NCI-H1694 (cell line): ENCODE measurements around the gene SPO11.

Experiments
- DNase-seq: peaks from one replicate; lab custom pipeline; 2025; lab: John Stamatoyannopoulos, UW

Gene SPO11, protein sequence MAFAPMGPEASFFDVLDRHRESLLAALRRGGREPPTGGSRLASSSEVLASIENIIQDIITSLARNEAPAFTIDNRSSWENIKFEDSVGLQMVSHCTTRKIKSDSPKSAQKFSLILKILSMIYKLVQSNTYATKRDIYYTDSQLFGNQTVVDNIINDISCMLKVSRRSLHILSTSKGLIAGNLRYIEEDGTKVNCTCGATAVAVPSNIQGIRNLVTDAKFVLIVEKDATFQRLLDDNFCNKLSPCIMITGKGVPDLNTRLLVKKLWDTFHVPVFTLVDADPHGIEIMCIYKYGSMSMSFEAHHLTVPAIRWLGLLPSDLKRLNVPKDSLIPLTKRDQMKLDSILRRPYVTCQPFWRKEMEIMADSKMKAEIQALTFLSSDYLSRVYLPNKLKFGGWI

DNA sequence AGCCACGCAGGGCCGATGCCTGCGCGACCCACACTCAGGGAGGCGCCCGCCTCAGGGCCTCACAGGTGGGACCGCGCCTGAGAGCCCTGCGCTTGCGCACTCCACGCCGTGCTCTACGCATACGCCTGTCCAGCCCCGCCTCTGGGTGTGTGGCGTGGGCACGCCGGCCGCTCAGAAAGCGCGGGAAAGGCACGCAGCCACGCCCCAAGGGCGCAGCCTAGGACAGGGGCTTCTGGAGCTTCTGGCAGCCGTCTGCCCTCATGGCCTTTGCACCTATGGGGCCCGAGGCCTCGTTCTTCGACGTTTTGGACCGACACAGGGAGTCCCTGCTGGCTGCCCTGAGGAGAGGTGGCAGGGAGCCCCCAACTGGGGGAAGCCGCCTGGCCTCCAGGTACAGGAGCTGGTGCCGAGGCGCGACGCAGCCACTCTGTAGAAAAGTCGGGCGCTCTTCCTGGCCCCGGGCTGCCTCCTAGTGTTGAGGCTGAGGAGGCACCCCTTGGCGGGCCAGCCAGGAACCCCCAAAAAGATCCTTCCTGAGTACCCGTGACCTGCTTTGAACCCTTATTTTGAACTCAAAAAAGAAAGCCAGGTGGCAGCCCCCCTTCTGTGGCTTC, at the start of gene SPO11:
SPO11 (plus strand) TSS at position 196 of the 614 bp plus-strand sequence; CDS start at position 261, 65 bp downstream.
- no peak for DNase-seq

DNA sequence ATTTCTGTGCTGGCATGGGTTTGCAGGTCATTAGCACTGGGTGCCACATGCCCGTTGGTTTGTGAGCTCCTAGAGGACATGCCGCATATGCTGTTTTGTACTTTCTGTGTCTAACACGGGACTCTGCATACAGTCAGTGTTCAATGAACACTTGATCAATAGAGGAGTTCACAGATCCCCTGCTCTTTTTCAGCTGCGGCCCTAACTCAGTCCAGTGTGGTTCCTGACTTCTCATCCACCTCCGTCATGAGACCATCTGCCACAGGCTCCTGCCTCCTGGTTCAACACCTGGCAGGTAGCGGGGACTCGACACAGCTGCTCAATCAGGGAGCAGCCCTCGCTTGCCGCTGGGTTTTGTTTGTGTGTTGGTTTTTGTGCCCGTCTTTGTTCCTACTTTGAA, 49.4 kb upstream of the SPO11 start:
- DNase-seq, result no peak

DNA sequence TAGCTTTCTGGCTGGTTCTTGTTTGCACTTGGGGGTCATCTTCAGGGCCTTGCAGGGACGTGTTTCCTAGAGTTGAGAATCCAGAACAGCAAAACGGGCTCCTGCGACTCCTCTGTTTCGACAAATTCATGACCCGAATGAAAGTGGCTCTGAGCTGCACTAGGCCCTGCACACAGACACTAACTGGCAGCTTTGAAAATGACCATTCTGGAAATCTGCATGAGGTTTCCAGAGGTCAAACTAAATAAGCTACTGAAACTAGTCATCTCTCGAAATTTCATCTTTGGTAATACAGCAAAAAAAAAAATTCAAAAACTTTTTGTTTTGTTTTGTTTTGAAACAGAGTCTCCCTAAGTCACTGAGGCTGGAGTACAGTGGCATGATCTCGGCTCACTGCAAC, 47.7 kb upstream of the SPO11 start:
- no peak for DNase-seq

DNA sequence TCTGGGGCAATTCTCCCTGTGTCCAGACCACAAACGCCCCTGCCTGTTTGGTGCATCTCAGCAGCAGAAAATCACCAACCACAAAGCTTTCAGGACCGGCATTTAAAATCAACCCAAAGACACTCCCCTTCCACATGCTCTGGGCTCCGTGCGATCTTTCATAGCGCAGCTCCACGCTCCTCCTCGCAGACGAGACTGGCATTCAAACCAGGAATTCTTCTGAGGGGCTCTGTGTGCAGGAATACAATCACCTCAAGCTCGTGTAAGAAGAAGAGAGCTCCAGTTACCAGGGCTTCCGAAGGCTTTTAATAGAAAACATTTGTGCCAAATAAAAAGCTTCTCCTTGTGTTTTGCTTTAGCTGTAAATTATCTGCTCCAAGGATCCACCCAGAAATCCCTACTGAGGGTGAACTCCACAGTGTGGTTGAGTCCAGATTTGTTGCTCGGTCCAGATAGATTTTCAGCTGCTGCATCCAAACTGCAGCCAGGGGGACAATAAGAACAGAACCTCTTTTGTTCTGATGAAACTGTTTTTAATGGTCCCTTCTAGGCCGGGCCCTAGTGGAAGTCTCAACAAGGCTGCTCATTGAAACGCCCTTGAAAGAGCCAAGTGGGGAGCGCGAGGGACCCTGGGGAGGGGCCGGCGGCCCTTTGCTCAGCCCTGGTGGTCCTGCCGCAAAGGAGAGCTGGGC, 46.8 kb upstream of the SPO11 start:
- no peak for DNase-seq

DNA sequence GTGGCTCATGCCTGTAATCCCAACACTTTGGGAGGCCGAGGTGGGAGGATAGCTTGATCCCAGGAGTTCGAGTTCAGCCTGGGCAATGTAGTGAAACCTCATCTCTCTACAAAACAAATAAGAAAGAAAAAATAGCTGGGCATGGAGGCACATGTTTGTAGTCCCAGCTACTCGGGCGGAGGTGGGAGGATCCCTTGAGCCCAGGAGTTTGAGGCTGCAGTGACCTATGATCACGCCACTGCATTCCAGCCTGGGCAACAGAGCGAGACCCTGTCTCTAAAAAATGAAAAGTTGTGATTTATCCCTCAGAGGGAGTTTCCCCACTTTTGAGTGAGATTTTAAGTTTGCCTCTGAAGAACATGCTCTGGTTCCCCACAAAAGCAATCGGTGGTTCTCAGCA, 45.7 kb upstream of the SPO11 start:
- DNase-seq, result no peak

DNA sequence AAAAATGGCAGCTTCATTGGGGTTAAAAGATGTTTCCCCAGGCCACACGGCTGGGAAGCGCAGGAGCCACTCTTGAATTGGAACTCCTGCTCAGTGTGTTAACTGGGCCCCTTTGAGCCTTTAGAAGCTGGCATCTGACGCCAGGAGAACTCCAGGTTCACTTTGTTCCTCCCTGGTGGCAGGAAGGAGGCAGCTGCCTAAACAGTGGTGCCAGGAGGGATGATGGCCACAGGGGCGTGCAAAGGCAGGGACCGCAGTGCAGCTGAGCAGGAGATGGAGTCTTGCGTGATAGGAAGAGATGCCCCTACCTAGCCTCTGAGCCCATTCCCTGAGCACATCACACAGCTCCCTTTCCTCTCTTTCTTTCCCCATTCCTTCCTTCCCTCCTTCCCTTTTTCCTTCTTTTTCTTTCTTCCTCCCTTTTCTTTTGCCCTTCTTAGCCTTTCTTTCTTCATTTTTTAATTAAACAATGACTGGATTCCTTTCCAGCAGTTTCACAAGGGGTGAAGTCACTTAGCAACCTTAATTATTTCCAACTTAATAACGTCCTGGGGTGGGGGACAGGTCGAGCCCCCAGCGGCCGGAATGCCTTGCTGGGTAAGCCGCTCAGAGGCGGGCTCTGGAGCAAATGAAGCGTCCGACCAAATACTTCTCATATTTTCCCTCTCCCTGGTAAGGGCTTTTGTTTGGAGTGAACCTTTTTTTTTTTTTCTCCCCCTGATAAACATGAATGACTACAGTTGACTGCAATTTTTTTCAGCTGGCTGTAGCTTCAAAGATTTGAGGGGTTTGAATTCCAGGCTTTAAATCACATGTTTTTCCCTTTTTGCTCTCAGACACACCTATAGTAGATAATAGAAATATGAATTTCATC, 42.4 kb upstream of the SPO11 start:
- DNase-seq, result no peak

DNA sequence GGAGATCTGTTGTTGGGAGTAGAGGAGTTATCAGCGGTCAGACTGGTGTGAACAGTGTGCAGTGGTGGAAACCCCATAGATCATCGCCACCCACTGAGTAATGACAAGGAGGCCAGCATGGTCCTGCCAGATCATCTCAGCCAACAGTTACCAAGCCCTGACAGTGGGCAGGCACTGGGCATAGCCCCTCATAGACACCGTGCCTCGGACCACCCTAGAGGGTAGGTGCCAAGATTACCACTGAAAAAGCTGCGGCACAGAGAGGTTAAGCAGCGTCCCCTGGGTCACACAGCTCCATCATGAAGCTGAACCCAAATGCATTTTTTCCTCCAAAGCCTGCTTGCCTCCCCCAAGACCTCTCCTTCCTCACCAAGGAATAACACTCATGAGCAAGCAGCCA, 41.7 kb upstream of the SPO11 start:
- DNase-seq, result no peak

DNA sequence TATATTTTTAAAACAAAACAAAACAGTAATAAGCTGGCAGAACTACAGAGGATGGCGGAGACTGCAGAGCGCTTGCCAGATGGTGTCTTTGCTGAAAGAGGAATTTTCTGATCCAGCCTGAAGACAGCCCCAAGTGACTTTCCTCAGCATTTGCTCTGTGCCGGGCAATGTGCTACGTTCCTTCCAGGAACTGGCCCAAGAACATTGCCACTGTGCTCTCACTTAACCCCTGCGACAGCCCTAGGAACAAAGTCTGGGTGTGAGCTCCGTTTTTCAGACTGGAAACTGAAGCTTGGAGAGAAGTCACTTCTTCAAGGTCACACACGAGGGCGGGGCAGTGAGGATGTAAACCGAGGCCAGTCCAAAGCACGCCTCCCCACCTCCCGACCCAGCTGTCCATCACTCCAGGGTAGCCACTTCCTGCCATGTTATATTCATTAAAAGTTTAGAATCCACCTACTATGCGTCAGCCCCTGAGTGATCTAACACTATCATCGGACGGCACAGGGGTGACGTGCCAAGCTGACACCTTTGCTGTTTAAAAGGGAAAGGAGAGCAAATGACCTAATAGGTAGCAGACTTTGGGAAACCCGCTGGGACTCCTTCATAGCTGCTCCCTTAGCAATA, 40.8 kb upstream of the SPO11 start:
- DNase-seq, result no peak

DNA sequence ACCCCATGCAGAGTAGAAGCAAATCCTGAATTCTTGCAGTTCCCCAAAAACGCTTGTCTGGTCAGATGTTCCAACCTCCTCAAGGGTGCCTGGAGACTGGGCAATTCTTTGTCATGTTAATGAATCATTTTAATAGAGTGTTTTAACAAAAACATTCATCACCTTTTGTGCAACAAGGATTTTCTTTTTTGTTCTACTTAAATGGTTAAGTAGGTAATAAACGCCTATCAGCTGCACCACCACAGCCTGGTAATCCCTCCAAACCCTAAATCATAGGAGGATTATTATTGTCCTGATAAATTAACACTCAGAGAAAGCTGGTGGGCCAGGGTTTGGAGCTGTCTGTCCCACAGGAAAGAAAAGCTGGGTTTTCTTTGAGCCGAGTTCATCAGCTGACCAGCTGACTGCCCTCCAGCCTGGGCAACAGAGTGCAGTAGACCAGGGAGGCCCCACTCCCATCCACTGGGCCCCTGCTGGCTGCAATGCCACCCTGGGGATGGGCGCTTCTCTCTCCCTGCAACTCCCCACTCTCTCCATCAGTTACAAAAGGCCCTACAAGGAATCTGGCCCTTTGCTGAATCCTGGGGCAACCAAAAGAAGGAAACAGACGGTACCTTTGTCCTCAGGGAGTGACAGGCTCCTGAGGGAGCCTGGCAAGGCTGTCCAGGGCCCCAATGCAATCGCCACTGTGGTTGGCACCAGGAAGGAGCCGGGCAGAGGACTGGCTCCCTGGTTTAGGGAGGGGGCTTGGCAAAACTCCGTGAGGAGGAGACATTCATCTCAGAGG, 40.0 kb upstream of the SPO11 start:
- no peak for DNase-seq

DNA sequence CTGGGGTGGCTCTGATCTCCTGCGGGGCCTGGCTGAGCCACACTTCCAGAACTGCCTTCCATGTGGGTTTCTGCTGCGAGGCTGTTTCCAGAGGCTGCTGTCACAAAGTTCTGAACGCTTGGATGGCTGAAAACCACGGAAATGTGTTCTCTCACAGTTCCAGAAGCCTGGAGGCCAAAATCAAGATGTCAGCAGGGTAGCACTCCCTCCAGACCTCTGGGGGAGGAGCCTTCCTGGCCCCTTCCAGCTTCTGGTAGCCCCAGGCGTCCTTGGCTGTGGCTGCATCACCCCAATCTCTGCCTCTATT, 39.5 kb upstream of the SPO11 start:
- DNase-seq, result no peak

DNA sequence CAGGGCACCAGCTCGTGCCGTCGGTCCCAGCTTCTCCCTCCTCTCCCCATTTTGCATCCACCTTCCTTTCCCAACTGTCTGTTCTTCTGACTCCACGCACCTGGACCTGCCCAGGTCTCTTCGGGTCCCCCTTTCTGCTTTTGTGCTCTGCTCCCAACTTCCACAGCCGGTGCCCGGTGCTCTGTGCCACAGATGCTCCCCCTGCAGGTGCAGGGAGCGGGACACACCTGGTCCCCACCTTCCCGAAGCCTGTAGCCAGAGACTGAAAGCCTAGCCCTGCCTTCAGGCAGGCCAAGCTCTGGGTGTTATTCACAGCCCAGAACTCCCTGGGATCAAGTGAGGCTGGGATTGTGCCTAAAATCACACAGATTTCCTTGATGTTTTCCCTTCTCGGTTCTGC, 38.6 kb upstream of the SPO11 start:
- DNase-seq, result no peak

DNA sequence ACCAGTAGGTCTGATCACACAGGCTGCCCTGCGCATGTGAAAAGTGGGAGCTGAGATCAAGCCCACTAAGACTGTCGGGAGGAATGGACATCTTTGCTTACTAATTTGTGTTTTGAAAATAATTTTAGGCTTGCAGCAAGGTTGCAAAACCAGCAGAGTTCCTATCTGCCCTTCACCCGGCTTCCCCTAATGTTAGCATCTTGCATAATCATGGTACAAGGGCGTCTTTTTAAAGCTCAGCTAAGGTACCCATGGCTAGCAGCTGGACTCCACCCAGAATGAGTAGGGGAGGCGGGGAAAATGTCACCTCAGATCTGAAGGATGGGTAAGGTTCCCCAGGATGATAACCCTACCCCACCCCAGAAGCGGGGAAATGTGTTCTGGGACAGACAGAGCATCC, 37.9 kb upstream of the SPO11 start:
- no peak for DNase-seq

DNA sequence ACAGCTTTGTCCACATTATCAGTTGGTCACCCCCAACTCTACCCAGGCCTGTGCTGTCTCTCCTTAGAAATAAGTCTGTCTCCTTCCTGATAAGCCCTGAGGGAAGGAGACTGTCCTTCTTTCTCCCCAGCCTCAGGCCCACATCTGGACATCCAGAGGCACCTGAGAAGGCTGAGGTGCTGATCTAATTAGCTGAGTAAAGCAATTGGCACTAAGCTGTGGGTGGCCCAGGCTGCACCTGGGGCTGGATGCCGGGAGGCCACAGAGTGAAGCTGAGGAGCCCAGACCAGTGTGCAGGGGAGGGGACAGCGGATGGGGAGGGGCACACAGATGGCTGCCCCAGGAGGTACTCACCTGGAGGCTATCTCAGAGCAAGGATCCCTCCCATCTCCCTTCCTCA, 37.0 kb upstream of the SPO11 start:
- no peak for DNase-seq

DNA sequence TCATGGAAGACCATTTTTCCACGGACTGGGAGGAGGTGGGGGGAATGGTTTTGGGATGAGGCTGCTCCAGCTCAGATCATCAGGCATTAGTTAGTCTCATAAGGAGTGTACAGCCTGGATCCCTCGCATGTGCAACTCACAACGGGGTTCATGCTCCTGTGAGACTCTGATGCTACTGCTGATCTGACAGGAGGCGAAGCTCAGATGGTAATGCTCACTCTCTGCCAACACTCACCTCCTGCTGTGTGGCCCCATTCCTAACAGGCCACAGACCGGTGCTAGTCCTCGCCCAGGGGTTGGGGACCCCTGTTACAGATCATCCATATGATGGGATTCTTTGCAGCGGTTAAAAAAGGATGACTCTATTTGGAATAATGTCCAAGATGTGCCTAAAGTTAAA, 35.6 kb upstream of the SPO11 start:
- no peak for DNase-seq

DNA sequence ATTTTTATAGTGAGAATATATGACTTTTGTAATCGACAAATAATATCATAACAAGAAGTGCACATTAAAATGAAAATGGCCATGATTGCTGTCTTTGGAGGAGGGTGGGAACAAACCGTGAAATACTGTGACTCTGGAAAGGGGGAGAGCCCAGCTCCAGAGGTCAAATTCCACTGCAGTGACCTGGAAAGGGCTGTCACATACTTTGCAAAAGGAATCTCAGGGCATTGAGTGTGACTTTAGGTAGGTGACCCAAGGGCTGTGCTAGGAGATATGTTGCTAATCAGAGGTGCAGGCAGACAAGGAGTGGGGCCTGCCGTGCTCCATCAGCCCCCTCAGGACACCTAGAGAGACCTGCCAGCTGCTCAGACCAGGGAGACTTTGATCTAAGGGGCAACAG, 35.1 kb upstream of the SPO11 start:
- no peak for DNase-seq

DNA sequence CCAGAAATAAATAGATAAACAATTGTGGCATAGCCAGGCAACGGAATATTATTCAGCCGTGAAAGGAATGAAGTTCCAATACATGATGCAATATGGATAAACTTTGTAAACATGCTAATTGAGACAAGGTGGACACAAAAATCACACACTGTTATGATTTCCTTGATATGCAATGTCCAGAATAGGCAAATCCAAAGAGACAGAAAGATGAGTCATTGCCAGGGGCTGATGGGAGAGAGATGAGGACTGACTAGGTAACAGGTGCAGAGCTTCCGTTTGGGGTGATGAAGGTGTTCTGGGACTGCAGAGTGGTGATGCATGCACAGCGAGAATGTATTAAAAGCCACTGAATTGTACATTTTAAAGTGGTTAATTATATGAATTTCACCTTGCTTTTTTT, 31.1 kb upstream of the SPO11 start:
- no peak for DNase-seq

DNA sequence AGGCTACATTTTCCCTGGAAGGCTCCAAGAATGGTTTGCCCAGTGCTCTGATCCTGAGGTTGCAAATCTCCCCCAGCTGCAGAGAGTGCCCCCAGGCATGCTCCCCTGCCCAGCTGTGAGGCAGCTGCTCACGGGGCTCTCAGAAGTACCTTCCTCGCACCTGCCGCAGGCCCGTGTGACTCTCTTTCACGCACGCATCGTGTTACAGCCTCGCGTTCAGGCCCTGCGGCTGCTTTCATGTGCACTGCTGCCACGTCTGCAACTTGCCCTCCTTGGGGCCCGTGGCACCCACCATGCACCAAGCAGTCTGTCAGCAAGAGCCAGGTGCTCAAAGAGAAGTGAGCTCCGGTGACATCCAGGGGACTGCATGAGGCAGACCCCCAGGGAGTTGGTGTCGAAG, 28.6 kb upstream of the SPO11 start:
- no peak for DNase-seq

DNA sequence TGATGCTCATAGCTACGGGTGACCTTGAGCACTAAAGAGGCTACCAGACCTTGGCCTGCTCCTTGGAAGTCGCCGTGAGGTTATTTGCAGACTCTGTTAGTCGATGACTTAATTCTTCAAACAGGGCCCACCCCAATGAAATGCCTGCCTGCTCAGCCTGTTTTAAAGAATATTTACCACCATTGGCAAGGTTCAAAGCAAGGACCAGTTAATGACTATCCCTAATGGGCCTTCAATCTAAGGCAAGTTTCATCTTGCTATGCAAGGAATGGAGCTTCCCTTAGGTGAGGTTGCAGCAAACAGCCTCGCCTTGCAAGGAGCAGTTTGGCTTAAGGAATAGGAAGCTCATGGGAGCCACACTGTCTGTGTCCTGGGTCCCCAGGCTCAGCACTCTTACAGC, 22.9 kb upstream of the SPO11 start:
- DNase-seq, result no peak

DNA sequence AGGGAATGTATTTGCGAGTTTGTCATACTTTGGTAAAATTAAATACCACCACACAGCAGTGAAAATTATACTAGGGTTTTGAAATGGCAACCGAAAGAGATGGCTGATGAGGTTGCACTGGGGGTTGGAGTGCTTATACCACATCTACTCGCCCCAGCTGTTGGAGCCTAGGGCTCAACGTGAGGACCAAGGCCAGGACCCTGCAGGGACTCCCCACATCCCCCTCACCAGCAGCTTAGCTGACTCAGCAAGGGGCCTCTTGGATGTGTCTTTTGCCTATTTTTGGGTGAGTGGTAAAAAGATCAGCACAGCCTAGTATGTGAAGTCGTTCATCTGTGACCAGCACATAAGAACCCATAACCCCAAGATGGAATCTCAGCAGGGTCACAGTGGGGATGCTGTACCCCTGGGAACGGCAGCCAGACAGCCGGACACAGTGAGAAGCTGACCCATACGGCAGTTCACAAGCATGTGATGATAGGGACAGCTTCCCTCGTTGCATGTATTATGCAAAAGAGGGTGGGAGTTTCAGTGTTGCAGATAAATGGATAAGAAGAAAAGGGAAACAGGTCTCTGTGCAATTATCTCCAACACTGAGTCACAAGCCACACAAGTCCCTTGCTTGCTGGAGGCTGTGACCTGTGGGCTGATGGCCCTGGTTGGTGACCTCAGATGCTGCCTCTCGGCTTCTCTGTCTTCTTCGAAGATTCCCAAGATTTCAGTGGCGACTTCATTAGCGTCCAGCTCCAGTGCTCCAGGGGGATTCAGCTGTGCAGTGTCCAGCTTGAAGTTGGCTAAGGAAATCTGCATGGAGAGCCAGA, 20.9 kb upstream of the SPO11 start:
- DNase-seq, result no peak

DNA sequence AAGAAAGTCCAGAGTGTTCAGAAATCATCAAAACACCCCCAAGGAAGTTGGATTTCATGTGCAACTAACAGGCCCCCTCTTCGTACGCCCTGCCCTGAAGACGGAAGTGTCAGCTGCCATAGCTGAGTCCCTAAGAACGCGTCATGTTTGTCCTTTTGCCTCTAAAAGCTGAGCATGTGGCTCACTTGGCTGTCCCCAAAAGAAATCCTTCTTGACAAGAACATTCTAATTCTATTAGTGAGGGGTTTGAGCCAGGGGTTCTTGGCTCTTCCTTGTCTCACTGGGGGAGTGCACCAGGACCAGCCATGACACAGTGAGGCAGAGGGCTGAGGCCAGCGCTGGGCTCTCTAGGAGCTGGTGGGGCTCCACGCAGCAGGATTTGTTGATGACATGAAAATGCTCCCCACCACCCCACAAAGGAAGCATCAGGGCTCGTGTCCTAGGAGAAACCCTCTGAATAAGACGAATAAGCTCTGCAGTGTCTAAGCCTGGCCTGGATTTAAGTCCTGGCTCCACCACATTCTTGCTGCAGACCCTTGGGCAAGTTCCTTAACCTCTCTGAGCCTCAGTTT, 20.0 kb upstream of the SPO11 start:
- DNase-seq, result no peak
